K562 (cell line): ENCODE measurements around the gene TUBGCP6.

Experiments
- EZH2 ChIP-seq: IDR thresholded peaks from 2 replicates; pipeline ENCODE4 v1.6.1; 2012; ENCODE audit warnings: low read depth, mild to moderate bottlenecking, inconsistent platforms, low read length, borderline replicate concordance
- NONO ChIP-seq, 2 experiments: fragments of 200-400 bp in 1 of 2; fragments of 450-650 bp in 1 of 2; formaldehyde crosslinking in 1 of 2; IDR thresholded peaks; 2 replicates each; pipeline ENCODE4 v1.6.1; 2017; ENCODE audit warnings: low read depth in 2 of 2, mild to moderate bottlenecking in 2 of 2, moderate library complexity in 2 of 2, low read length in 1 of 2
- SP2 ChIP-seq: IDR thresholded peaks from 2 replicates; pipeline ENCODE4 v1.6.1; 2011; ENCODE audit warnings: mild to moderate bottlenecking, low read depth, low read length, moderate library complexity; ENCODE audit not compliant: poor library complexity, severe bottlenecking; ENCODE audit errors: extremely low read depth
- ZBTB7A ChIP-seq: IDR thresholded peaks from 2 replicates; pipeline ENCODE4 v1.6.1; 2011; ENCODE audit warnings: low read depth, mild to moderate bottlenecking, low read length, moderate library complexity, borderline replicate concordance; ENCODE audit not compliant: control insufficient read depth
- TF ChIP-seq, protein P1 (sequence below), 3 experiments: IDR thresholded peaks in 2 of 3; conservative IDR thresholded peaks in 1 of 3; 2 replicates each; pipeline ENCODE4 v1.5.1; 2011 to 2012; ENCODE audit warnings: low read length in 3 of 3, mild to moderate bottlenecking in 3 of 3, control low read depth in 2 of 3, improper control_type of control experiment in 1 of 3, inconsistent platforms in 1 of 3, low read depth in 1 of 3, mixed read lengths in 1 of 3, moderate library complexity in 1 of 3; ENCODE audit not compliant: insufficient read depth in 2 of 3
- TF ChIP-seq, protein P2 (sequence below): sonication (generic); formaldehyde crosslinking; IDR thresholded peaks from 2 replicates; pipeline ENCODE4 v1.5.0; 2020; ENCODE audit warnings: missing genetic modification reagents

DNA sequence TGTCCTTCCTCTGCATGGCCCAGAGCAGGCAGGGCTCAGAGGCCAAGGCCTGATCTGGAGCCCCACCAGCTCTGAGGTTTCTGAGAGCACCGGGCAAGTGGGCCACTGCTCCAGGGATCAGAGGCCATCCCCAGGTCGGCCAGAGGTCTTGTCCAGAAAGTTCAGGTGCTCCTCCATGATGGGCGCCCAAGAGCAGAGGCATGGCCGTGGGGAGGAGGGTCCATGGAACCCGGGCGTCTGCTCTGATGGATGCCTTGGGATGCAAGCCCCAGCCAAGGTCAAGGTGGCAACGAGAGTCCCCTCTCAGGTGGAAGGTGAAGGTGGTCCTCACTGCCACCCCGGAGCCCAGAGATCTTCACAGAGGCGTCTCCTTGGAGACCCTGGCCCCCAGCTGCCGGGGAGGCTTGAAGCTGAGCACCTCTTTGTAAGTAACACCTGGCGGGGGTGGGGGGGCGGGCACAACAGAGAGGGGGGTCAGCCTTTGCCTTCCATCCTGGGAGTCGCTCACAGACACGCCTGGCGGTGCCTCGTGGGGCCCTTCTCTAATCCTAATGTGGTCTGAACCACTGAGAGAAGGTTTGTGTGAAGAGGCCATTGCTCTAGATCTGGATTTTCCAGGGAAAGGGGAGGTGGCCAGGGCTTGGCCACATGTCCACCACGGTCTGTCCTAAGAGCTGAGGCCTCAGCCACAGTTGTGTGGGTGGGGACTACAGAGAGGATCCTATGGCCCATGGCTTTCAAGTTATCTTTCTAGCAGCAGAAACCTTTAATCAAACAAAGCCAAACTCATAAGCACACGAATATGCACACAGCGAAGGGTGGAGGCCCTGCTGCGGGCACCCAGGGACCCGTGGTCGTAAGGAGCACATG lies 8.5 kb upstream of the TUBGCP6 start:
- no peak for TF ChIP-seq NONO (IDR thresholded peaks at IDR 0.05; ENCODE audit: low read depth in 2 of 2, low read length in 1 of 2)
- no peak for TF ChIP-seq EZH2
- no peak for TF ChIP-seq ZBTB7A
- no peak for TF ChIP-seq SP2
- TF ChIP-seq, protein P1, sequence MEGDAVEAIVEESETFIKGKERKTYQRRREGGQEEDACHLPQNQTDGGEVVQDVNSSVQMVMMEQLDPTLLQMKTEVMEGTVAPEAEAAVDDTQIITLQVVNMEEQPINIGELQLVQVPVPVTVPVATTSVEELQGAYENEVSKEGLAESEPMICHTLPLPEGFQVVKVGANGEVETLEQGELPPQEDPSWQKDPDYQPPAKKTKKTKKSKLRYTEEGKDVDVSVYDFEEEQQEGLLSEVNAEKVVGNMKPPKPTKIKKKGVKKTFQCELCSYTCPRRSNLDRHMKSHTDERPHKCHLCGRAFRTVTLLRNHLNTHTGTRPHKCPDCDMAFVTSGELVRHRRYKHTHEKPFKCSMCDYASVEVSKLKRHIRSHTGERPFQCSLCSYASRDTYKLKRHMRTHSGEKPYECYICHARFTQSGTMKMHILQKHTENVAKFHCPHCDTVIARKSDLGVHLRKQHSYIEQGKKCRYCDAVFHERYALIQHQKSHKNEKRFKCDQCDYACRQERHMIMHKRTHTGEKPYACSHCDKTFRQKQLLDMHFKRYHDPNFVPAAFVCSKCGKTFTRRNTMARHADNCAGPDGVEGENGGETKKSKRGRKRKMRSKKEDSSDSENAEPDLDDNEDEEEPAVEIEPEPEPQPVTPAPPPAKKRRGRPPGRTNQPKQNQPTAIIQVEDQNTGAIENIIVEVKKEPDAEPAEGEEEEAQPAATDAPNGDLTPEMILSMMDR (IDR thresholded peaks at IDR 0.05 in 2 of 3, conservative IDR thresholded peaks at IDR 0.05 in 1 of 3; ENCODE audit: insufficient read depth in 2 of 3, low read depth in 1 of 3, low read length in 3 of 3) = no peak
- TF ChIP-seq, protein P2, sequence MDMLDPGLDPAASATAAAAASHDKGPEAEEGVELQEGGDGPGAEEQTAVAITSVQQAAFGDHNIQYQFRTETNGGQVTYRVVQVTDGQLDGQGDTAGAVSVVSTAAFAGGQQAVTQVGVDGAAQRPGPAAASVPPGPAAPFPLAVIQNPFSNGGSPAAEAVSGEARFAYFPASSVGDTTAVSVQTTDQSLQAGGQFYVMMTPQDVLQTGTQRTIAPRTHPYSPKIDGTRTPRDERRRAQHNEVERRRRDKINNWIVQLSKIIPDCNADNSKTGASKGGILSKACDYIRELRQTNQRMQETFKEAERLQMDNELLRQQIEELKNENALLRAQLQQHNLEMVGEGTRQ = no peak
